K562 (cell line): ENCODE results near the gene CHTF8. TPM values are rescaled to one million over a fixed set of nuclear protein-coding genes. Genes with fewer than 3 reads are reported as not detected.

Experiments used
- ARID1B ChIP-seq: fragments of 450-650 bp; IDR thresholded peaks from 2 replicates; pipeline ENCODE4 v1.6.1; 2016; ENCODE audit warnings: antibody characterized with exemption, mild to moderate bottlenecking, inconsistent platforms
- CC2D1A ChIP-seq: fragments of 450-650 bp; IDR thresholded peaks from 2 replicates; pipeline ENCODE4 v1.6.1; 2017; ENCODE audit warnings: mild to moderate bottlenecking
- CREBBP ChIP-seq: IDR thresholded peaks from one replicate; pipeline ENCODE4 v1.6.1; 2012; ENCODE audit warnings: low read depth, mild to moderate bottlenecking, control low read depth, inconsistent platforms, low read length
- FOXP1 ChIP-seq: sonication (generic); formaldehyde crosslinking; IDR thresholded peaks from 2 replicates; pipeline ENCODE4 v1.8.0; 2022; ENCODE audit warnings: mild to moderate bottlenecking, missing genetic modification reagents
- HSF4 ChIP-seq: fragments of 250-450 bp; sonication (Bioruptor Pico); IDR thresholded peaks from 2 replicates; pipeline ENCODE4 v2.1.2; 2022; ENCODE audit warnings: mild to moderate bottlenecking, moderate library complexity, borderline replicate concordance
- L3MBTL2 ChIP-seq: fragments of 450-650 bp; IDR thresholded peaks from 2 replicates; pipeline ENCODE4 v1.6.1; 2016; ENCODE audit warnings: mild to moderate bottlenecking, moderate library complexity
- LARP7 ChIP-seq: fragments of 450-650 bp; IDR thresholded peaks from 2 replicates; pipeline ENCODE4 v1.6.1; 2016
- NONO ChIP-seq, 2 experiments: fragments of 200-400 bp in 1 of 2; fragments of 450-650 bp in 1 of 2; formaldehyde crosslinking in 1 of 2; IDR thresholded peaks; 2 replicates each; pipeline ENCODE4 v1.6.1; 2017; ENCODE audit warnings: low read depth in 2 of 2, mild to moderate bottlenecking in 2 of 2, moderate library complexity in 2 of 2, low read length in 1 of 2
- PML ChIP-seq: IDR thresholded peaks from 2 replicates; pipeline ENCODE4 v1.6.1; 2012; ENCODE audit warnings: low read length, inconsistent platforms
- POLR2B ChIP-seq: fragments of 450-650 bp; IDR thresholded peaks from 2 replicates; pipeline ENCODE4 v1.6.1; 2018; ENCODE audit warnings: low read depth; ENCODE audit not compliant: partially characterized antibody
- RB1 ChIP-seq: fragments of 450-650 bp; IDR thresholded peaks from 2 replicates; pipeline ENCODE4 v1.6.1; 2017; ENCODE audit warnings: low read depth, mild to moderate bottlenecking
- RBM22 ChIP-seq: fragments of 200-400 bp; formaldehyde crosslinking; IDR thresholded peaks from 2 replicates; pipeline ENCODE4 v1.6.1; 2018; ENCODE audit warnings: low read length, low read depth; ENCODE audit not compliant: poor library complexity, severe bottlenecking
- RFX1 ChIP-seq: fragments of 450-650 bp; IDR thresholded peaks from 2 replicates; pipeline ENCODE4 v1.6.1; 2016; ENCODE audit warnings: mild to moderate bottlenecking, moderate library complexity
- RFX7 ChIP-seq: fragments of 250-450 bp; sonication (Bioruptor Pico); IDR thresholded peaks from 2 replicates; pipeline ENCODE4 v1.5.1; 2021; ENCODE audit warnings: mild to moderate bottlenecking
- SMARCA5 ChIP-seq: fragments of 450-650 bp; IDR thresholded peaks from 2 replicates; pipeline ENCODE4 v1.6.1; 2016
- ZKSCAN1 ChIP-seq: fragments of 150-350 bp; IDR thresholded peaks from 2 replicates; pipeline ENCODE4 v1.6.1; 2016; ENCODE audit warnings: low read depth, low read length
- ZNF436 ChIP-seq: fragments of 250-450, 450-650 bp; sonication (Bioruptor Pico); formaldehyde crosslinking; IDR thresholded peaks from 2 replicates; pipeline ENCODE4 v1.7.0; 2020; ENCODE audit warnings: mild to moderate bottlenecking
- ZNF444 ChIP-seq: fragments of 250-450 bp; sonication (Bioruptor Pico); IDR thresholded peaks from 2 replicates; pipeline ENCODE4 v1.4.0; 2020; ENCODE audit warnings: mild to moderate bottlenecking, moderate library complexity
- ZNF695 ChIP-seq: fragments of 450-650 bp; formaldehyde crosslinking; IDR thresholded peaks from 2 replicates; pipeline ENCODE4 v1.4.0; 2020; ENCODE audit warnings: mild to moderate bottlenecking, moderate library complexity
- ZNF778 ChIP-seq: fragments of 450-650 bp; formaldehyde crosslinking; IDR thresholded peaks from 2 replicates; pipeline ENCODE4 v1.4.0; 2020; ENCODE audit warnings: mild to moderate bottlenecking, moderate library complexity
- polyA plus RNA-seq, 8 experiments: library from polyadenylated mRNA; depleted of rRNA in 4 of 8; stranded (reverse) in 5 of 8; unstranded in 3 of 8; fragments of >200 nt; fragmentation: Nextera tagmentation in 2 of 8; fragmentation: Illumina TruSeq in 1 of 8; extraction: Ambion mirVana in 2 of 8; extraction: Trizol in 1 of 8; gene quantifications; 2 replicates each; pipeline versions ENCODE4 v1.2.1 to v1.2.3, GENCODE V29; 2011 to 2014; ENCODE audit warnings: inconsistent platforms in 1 of 8, missing spikeins in 1 of 8
- total RNA-seq, 7 experiments: library from RNA; depleted of rRNA in 6 of 7; stranded (reverse); fragments of >200 nt in 6 of 7; fragmentation: Illumina TruSeq in 2 of 7; extraction: Trizol in 2 of 7; gene quantifications; 2 replicates each; pipeline versions ENCODE4 v1.2.1 to v1.2.3, GENCODE V29; 2011 to 2021; ENCODE audit warnings: low replicate concordance in 1 of 7
- TF ChIP-seq, protein P1 (sequence below): fragments of 250-450 bp; sonication (Bioruptor Pico); IDR thresholded peaks from 2 replicates; pipeline ENCODE4 v1.5.0; 2020; ENCODE audit warnings: mild to moderate bottlenecking, borderline replicate concordance
- TF ChIP-seq, protein P2 (sequence below): fragments of 450-650 bp; IDR thresholded peaks from one replicate; pipeline ENCODE4 v1.6.1; 2018; ENCODE audit warnings: mild to moderate bottlenecking, moderate library complexity; ENCODE audit not compliant: partially characterized antibody
- TF ChIP-seq, protein P3 (sequence below): sonication (generic); formaldehyde crosslinking; IDR thresholded peaks from 2 replicates; pipeline ENCODE4 v1.8.1; 2023; ENCODE audit warnings: mild to moderate bottlenecking, missing genetic modification reagents
- TF ChIP-seq, protein P4 (sequence below): fragments of 450-650 bp; conservative IDR thresholded peaks from 2 replicates; pipeline ENCODE4 v1.6.1; 2016; ENCODE audit warnings: missing genetic modification characterization, low read depth, mild to moderate bottlenecking, control low read depth, missing compliant biosample characterization

CHTF8 gene
- total and polyA plus RNA-seq, 9 of the 15 experiments (the other 6 are each of a cell fraction or from before 2014, with no cell fraction given), result 20.2 to 199 (median 108) TPM

DNA sequence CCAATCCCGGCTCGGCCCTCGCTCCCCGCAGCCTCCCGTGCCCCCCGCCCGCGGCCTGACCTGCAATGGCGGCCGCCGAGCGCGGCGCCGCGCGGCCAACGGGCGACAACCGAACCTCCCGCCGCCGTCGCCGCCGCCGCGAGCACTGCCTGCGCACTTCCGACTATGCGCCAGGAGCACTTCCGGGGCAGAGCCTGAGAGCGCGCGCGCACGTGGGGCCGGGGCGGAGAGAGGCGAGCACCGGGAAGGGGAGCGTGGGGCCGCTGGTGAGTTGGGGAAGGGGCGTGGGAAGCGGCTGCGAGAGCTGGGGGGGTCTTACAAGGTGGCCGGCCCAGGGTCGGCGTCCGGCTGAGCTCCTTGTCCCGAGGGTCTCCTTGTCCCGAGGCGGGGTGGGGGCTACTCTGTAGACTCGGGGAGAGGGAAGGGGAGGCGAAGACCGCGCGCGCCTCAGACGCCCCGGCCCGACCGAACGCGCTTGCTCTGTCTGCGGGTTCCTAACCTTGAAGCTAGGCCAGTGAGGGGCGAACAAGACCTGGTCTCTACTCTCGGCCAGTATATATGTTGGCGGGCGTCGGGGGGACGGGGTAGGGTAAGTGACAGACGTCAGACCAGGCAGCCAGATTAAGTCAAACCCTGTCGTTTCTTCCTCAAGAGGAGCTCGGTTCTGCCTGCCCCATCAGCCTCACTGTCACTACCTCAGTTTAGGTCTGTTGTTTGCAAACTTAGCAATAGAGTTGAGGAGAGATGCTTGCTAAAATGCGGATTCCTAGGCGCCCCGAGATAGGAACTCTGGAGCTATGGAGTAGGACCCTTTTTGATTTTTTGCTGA, at the start of gene CHTF8, which contains the start of gene UTP4 (continued):
- TF ChIP-seq, protein P1, sequence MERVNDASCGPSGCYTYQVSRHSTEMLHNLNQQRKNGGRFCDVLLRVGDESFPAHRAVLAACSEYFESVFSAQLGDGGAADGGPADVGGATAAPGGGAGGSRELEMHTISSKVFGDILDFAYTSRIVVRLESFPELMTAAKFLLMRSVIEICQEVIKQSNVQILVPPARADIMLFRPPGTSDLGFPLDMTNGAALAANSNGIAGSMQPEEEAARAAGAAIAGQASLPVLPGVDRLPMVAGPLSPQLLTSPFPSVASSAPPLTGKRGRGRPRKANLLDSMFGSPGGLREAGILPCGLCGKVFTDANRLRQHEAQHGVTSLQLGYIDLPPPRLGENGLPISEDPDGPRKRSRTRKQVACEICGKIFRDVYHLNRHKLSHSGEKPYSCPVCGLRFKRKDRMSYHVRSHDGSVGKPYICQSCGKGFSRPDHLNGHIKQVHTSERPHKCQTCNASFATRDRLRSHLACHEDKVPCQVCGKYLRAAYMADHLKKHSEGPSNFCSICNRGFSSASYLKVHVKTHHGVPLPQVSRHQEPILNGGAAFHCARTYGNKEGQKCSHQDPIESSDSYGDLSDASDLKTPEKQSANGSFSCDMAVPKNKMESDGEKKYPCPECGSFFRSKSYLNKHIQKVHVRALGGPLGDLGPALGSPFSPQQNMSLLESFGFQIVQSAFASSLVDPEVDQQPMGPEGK (CRISPR knock-in tag), result no peak
- no peak for TF ChIP-seq HSF4 (CRISPR knock-in tag)
- TF ChIP-seq ZNF436 (CRISPR knock-in tag), result no peak
- no peak for TF ChIP-seq ZNF778 (CRISPR knock-in tag)
- no peak for TF ChIP-seq RFX1
- TF ChIP-seq NONO (IDR thresholded peaks at IDR 0.05; ENCODE audit: low read depth in 2 of 2, low read length in 1 of 2), result peak; percentile 83 to 85
- TF ChIP-seq, protein P2, sequence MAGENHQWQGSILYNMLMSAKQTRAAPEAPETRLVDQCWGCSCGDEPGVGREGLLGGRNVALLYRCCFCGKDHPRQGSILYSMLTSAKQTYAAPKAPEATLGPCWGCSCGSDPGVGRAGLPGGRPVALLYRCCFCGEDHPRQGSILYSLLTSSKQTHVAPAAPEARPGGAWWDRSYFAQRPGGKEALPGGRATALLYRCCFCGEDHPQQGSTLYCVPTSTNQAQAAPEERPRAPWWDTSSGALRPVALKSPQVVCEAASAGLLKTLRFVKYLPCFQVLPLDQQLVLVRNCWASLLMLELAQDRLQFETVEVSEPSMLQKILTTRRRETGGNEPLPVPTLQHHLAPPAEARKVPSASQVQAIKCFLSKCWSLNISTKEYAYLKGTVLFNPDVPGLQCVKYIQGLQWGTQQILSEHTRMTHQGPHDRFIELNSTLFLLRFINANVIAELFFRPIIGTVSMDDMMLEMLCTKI, result no peak
- TF ChIP-seq RBM22, result peak; percentile 59
- TF ChIP-seq, protein P3, sequence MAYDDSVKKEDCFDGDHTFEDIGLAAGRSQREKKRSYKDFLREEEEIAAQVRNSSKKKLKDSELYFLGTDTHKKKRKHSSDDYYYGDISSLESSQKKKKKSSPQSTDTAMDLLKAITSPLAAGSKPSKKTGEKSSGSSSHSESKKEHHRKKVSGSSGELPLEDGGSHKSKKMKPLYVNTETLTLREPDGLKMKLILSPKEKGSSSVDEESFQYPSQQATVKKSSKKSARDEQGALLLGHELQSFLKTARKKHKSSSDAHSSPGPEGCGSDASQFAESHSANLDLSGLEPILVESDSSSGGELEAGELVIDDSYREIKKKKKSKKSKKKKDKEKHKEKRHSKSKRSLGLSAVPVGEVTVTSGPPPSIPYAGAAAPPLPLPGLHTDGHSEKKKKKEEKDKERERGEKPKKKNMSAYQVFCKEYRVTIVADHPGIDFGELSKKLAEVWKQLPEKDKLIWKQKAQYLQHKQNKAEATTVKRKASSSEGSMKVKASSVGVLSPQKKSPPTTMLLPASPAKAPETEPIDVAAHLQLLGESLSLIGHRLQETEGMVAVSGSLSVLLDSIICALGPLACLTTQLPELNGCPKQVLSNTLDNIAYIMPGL (CRISPR knock-in tag), result peak; percentile 78; the same call in 1 of the 2 replicates
- TF ChIP-seq POLR2B, result peak; percentile 14
- peak; percentile 89 for TF ChIP-seq RB1
- peak; percentile 48; the same call in 1 of the 2 replicates for TF ChIP-seq FOXP1 (CRISPR knock-in tag)
- TF ChIP-seq L3MBTL2, result peak; percentile 70
- TF ChIP-seq RFX7, result no peak
- no peak for TF ChIP-seq ARID1B
- TF ChIP-seq PML, result no peak; the same call in 1 of the 2 replicates
- TF ChIP-seq ZNF444, result no peak; the same call in 1 of the 2 replicates
- TF ChIP-seq CC2D1A, result no peak
- TF ChIP-seq, protein P4, sequence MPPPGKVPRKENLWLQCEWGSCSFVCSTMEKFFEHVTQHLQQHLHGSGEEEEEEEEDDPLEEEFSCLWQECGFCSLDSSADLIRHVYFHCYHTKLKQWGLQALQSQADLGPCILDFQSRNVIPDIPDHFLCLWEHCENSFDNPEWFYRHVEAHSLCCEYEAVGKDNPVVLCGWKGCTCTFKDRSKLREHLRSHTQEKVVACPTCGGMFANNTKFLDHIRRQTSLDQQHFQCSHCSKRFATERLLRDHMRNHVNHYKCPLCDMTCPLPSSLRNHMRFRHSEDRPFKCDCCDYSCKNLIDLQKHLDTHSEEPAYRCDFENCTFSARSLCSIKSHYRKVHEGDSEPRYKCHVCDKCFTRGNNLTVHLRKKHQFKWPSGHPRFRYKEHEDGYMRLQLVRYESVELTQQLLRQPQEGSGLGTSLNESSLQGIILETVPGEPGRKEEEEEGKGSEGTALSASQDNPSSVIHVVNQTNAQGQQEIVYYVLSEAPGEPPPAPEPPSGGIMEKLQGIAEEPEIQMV, result no peak
- TF ChIP-seq SMARCA5, result no peak
- TF ChIP-seq CREBBP, result no peak
- no peak for TF ChIP-seq ZNF695 (CRISPR knock-in tag)
- no peak for TF ChIP-seq ZKSCAN1
- TF ChIP-seq LARP7, result no peak
